Neural progenitor cell (in vitro differentiated cells): Measurements from ENCODE around the gene WDR54. TPM values are rescaled to one million over a fixed set of nuclear protein-coding genes. Genes with fewer than 3 reads are reported as not detected.

Experiments
- DNase-seq: peaks from one replicate; pipeline ENCODE4 v3.0.0-alpha.2; 2016; ENCODE audit warnings: low spot score
- H2AFZ ChIP-seq: fragments of 200-600 bp; sonication (generic); replicated peaks from 2 replicates; pipeline ENCODE4 v1.6.1; 2016; ENCODE audit warnings: antibody characterized with exemption
- H3F3A ChIP-seq: fragments of 200-600 bp; sonication (generic); 2 replicates; pipeline ENCODE4 v1.6.1; 2016; ENCODE audit warnings: antibody characterized with exemption, low read depth
- H3K27ac ChIP-seq: fragments of 200-600 bp; sonication (generic); 2 replicates; pipeline ENCODE4 v1.5.1; 2016; ENCODE audit warnings: mild to moderate bottlenecking
- H3K27me3 ChIP-seq: fragments of 200-600 bp; sonication (generic); 2 replicates; pipeline ENCODE4 v1.6.1; 2016; ENCODE audit warnings: mild to moderate bottlenecking, moderate library complexity
- H3K36me3 ChIP-seq: fragments of 200-600 bp; sonication (generic); 2 replicates; pipeline ENCODE4 v1.5.1; 2016
- H3K4me1 ChIP-seq: fragments of 200-600 bp; sonication (generic); 2 replicates; pipeline ENCODE4 v1.6.1; 2016; ENCODE audit warnings: mixed run types
- H3K4me2 ChIP-seq: fragments of 200-600 bp; sonication (generic); 2 replicates; pipeline ENCODE4 v1.6.1; 2016
- H3K4me3 ChIP-seq: fragments of 200-600 bp; sonication (generic); 2 replicates; pipeline ENCODE4 v1.5.1; 2016
- H3K79me2 ChIP-seq: fragments of 200-600 bp; sonication (generic); 2 replicates; pipeline ENCODE4 v1.6.1; 2016; ENCODE audit warnings: low read depth
- H3K9ac ChIP-seq: fragments of 200-600 bp; sonication (generic); 2 replicates; pipeline ENCODE4 v1.6.1; 2016
- H3K9me3 ChIP-seq: fragments of 200-600 bp; sonication (generic); 2 replicates; pipeline ENCODE4 v1.5.1; 2016; ENCODE audit warnings: low read depth
- H4K20me1 ChIP-seq: fragments of 200-600 bp; sonication (generic); 2 replicates; pipeline ENCODE4 v1.6.1; 2016; ENCODE audit warnings: low read depth
- H3K27ac Mint-ChIP-seq: 3 replicates; pipeline ENCODE4 v1.8.0; 2021; ENCODE audit warnings: mixed read lengths
- H3K27me3 Mint-ChIP-seq: 2 replicates; pipeline ENCODE4 v1.8.0; 2022; ENCODE audit warnings: low read depth, mild to moderate bottlenecking, inconsistent platforms, moderate library complexity, mixed read lengths; ENCODE audit not compliant: insufficient read depth
- H3K36me3 Mint-ChIP-seq: 3 replicates; pipeline ENCODE4 v1.8.0; 2021; ENCODE audit warnings: mixed read lengths
- H3K4me1 Mint-ChIP-seq: 3 replicates; pipeline ENCODE4 v1.8.0; 2021; ENCODE audit warnings: mixed read lengths
- H3K4me3 Mint-ChIP-seq: 3 replicates; pipeline ENCODE4 v1.8.0; 2021; ENCODE audit warnings: mild to moderate bottlenecking, moderate library complexity, mixed read lengths
- H3K9me3 Mint-ChIP-seq: 3 replicates; pipeline ENCODE4 v1.8.0; 2020; ENCODE audit warnings: mixed read lengths
- EZH2 ChIP-seq: fragments of 200-600 bp; sonication (generic); IDR thresholded peaks from 2 replicates; pipeline ENCODE4 v1.6.1; 2017; ENCODE audit warnings: antibody characterized with exemption, mild to moderate bottlenecking, moderate library complexity
- EZH2phosphoT487 ChIP-seq: fragments of 200-600 bp; sonication (generic); IDR thresholded peaks from 2 replicates; pipeline ENCODE4 v1.6.1; 2017; ENCODE audit warnings: antibody characterized with exemption
- total RNA-seq: library from RNA; depleted of rRNA; stranded (reverse); fragments of >200 nt; gene quantifications from 2 replicates; pipeline ENCODE4 v1.2.3, GENCODE V29; 2015; ENCODE audit warnings: low replicate concordance
- TF ChIP-seq, protein P1 (sequence below): fragments of 200-600 bp; sonication (generic); IDR thresholded peaks from 2 replicates; pipeline ENCODE4 v1.5.1; 2017; ENCODE audit warnings: antibody characterized with exemption, mild to moderate bottlenecking

WDR54 gene
- total RNA-seq, 1 donor from 2014 or later = 88.1 TPM

GRCh38 chr2:74439803-74440377, 18.4 kb downstream of the WDR54 start:
- Histone ChIP-seq H3K4me1 (peaks cover 18% of the 10 kb centered on the region), H2AFZ (peak overlapping the region; percentile 0), H3K36me3 (no peaks in the 10 kb centered on the region), H3K27me3 (peaks cover 13% of the 10 kb centered on the region), H3K4me2 (peak overlapping the region; percentile 98), H3K27ac (peak overlapping the region; percentile 98), H3K4me3 (peak overlapping the region; percentile 77), H4K20me1 (peaks cover 18% of the 10 kb centered on the region), H3K9ac (peak overlapping the region; percentile 80), H3F3A (peaks cover 39% of the 10 kb centered on the region), H3K79me2 (peaks cover 39% of the 10 kb centered on the region), H3K9me3 (no peaks in the 10 kb centered on the region)
- no peaks in the 10 kb centered on the region for H3K9me3 Mint-ChIP-seq
- peaks cover 36% of the 10 kb centered on the region for H3K4me1 Mint-ChIP-seq
- H3K4me3 Mint-ChIP-seq = peak overlapping the region; percentile 92
- peaks cover 26% of the 10 kb centered on the region for H3K27me3 Mint-ChIP-seq
- TF ChIP-seq EZH2phosphoT487 = no peak
- TF ChIP-seq EZH2 = no peak
- TF ChIP-seq, protein P1, sequence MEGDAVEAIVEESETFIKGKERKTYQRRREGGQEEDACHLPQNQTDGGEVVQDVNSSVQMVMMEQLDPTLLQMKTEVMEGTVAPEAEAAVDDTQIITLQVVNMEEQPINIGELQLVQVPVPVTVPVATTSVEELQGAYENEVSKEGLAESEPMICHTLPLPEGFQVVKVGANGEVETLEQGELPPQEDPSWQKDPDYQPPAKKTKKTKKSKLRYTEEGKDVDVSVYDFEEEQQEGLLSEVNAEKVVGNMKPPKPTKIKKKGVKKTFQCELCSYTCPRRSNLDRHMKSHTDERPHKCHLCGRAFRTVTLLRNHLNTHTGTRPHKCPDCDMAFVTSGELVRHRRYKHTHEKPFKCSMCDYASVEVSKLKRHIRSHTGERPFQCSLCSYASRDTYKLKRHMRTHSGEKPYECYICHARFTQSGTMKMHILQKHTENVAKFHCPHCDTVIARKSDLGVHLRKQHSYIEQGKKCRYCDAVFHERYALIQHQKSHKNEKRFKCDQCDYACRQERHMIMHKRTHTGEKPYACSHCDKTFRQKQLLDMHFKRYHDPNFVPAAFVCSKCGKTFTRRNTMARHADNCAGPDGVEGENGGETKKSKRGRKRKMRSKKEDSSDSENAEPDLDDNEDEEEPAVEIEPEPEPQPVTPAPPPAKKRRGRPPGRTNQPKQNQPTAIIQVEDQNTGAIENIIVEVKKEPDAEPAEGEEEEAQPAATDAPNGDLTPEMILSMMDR = no peak
- peak overlapping the region; percentile 96 for H3K27ac Mint-ChIP-seq
- H3K36me3 Mint-ChIP-seq = peaks cover 7% of the 10 kb centered on the region
- peak; percentile 69 for DNase-seq

DNA sequence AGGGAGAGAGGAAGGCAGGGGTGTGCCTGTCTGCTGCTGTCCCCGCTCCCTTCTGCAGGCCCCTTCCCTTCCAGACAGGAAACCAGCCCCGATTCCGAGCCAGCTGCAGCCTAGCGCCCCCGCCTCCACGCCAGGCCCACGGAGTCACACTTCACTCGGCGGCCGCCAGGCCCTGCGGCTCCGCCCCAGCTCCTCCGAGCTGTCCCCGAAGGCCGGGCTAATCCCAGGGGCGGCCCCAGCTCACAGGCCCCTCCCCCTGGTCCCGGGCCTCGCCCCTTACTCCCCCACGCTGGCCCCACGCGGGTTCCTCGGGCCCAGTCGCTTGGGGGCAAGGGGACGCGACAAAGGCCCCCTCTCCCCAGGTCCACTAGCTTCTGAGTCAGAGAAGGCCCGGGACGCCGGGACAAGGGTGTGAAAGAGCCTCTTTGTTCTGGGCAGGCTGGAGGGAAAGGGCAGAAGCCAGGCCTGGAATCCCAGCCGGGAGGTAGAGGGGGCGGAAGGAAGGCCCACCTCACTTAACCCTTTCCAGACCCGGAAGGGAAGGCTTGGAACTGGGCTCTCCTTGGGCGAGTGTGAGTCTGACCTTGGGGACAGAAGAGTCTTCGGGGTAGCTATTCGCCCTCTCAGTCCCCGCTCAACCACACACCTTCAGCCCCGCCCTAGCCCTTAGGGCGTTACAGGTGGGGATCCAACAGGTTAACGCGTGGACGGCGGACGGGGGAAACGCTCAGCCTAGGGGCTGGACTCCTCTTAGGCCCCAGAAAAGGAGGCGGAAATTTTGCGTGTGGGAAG, 19.0 kb downstream of the WDR54 start:
- H3K36me3 ChIP-seq = no peaks in the 10 kb centered on the region
- peaks cover 18% of the 10 kb centered on the region for H3K4me1 ChIP-seq
- H3K79me2 ChIP-seq = peaks cover 36% of the 10 kb centered on the region
- Mint-ChIP-seq H3K4me3 (peak overlapping the region; percentile 92), H3K9me3 (no peaks in the 10 kb centered on the region), H3K4me1 (peaks cover 36% of the 10 kb centered on the region), H3K27me3 (peaks cover 29% of the 10 kb centered on the region), H3K27ac (peak overlapping the region; percentile 96), H3K36me3 (peaks cover 4% of the 10 kb centered on the region)
- H4K20me1 ChIP-seq = peaks cover 18% of the 10 kb centered on the region
- peak overlapping the region; percentile 92 for H2AFZ ChIP-seq
- H3K9ac ChIP-seq = peak overlapping the region; percentile 80
- peak overlapping the region; percentile 77 for H3K4me3 ChIP-seq
- peaks cover 39% of the 10 kb centered on the region for H3F3A ChIP-seq
- H3K9me3 ChIP-seq = no peaks in the 10 kb centered on the region
- H3K4me2 ChIP-seq = peak overlapping the region; percentile 98
- peak; percentile 94 for DNase-seq
- H3K27ac ChIP-seq = peak overlapping the region; percentile 98
- TF ChIP-seq, protein P1 = peak; percentile 32
- no peak for TF ChIP-seq EZH2phosphoT487
- TF ChIP-seq EZH2 = no peak
- H3K27me3 ChIP-seq = peaks cover 20% of the 10 kb centered on the region

GRCh38 chr2:74441170-74441689, 19.7 kb downstream of the WDR54 start:
- peaks cover 18% of the 10 kb centered on the region for H4K20me1 ChIP-seq
- peak overlapping the region; percentile 92 for H2AFZ ChIP-seq
- H3K9ac ChIP-seq = peak overlapping the region; percentile 36
- TF ChIP-seq EZH2 (peak; percentile 27), EZH2phosphoT487 (no peak)
- TF ChIP-seq, protein P1 = no peak
- peaks cover 39% of the 10 kb centered on the region for H3F3A ChIP-seq
- peaks cover 36% of the 10 kb centered on the region for H3K79me2 ChIP-seq
- H3K36me3 Mint-ChIP-seq = peaks cover 4% of the 10 kb centered on the region
- no peaks in the 10 kb centered on the region for H3K9me3 ChIP-seq
- peaks cover 36% of the 10 kb centered on the region for H3K4me1 Mint-ChIP-seq
- H3K27ac ChIP-seq = peak overlapping the region; percentile 98
- no peaks in the 10 kb centered on the region for H3K9me3 Mint-ChIP-seq
- H3K4me3 Mint-ChIP-seq = peak overlapping the region; percentile 92
- H3K4me1 ChIP-seq = peaks cover 18% of the 10 kb centered on the region
- peaks cover 30% of the 10 kb centered on the region for H3K27me3 Mint-ChIP-seq
- H3K4me2 ChIP-seq = peak overlapping the region; percentile 98
- peaks cover 22% of the 10 kb centered on the region for H3K27me3 ChIP-seq
- peak; percentile 70 for DNase-seq
- no peak overlapping the region for H3K27ac Mint-ChIP-seq
- peak overlapping the region; percentile 77 for H3K4me3 ChIP-seq
- H3K36me3 ChIP-seq = no peaks in the 10 kb centered on the region
